Hematopoietic multipotent progenitor cell treated with erythropoietin and hydrocortisone succinate and interleukin-3 and kit ligand, for 4 days (in vitro differentiated cells): ENCODE data around the gene NSD2.
"Not testable (repeated sequence)": the region's sequence is repeated elsewhere in the genome, so short reads cannot be mapped to it uniquely, and the experiment has no call there.

Experiments
- DNase-seq: peaks from one replicate; pipeline ENCODE4 v3.0.0-alpha.2; 2015

The NSD2 gene

GRCh38 chr4:1900624-1901023, 29.4 kb downstream of the NSD2 start:
- DNase-seq = no peak

- no peak for DNase-seq
Observed at GRCh38 chr4:1901127-1901526, 29.9 kb downstream of the NSD2 start.

GRCh38 chr4:1902243-1902642, 31.1 kb downstream of the NSD2 start:
- no peak for DNase-seq

- no peak for DNase-seq
Observed at GRCh38 chr4:1903035-1903434, 31.8 kb downstream of the NSD2 start.

GRCh38 chr4:1904042-1904441, 32.8 kb downstream of the NSD2 start:
- DNase-seq = no peak

- DNase-seq = no peak
Observed at GRCh38 chr4:1907848-1908525, 36.8 kb downstream of the NSD2 start.

GRCh38 chr4:1909696-1910095, 38.5 kb downstream of the NSD2 start:
- not testable (repeated sequence) for DNase-seq

- DNase-seq = peak; percentile 72
Observed at GRCh38 chr4:1910643-1911042, 39.5 kb downstream of the NSD2 start.

- DNase-seq = not testable (repeated sequence)
Observed at GRCh38 chr4:1911316-1911715, 40.1 kb downstream of the NSD2 start.

- DNase-seq = no peak
Observed at GRCh38 chr4:1922821-1923220, 51.6 kb downstream of the NSD2 start.

GRCh38 chr4:1927675-1928074, 56.5 kb downstream of the NSD2 start:
- peak; percentile 15 for DNase-seq

- peak; percentile 78 for DNase-seq
Observed at GRCh38 chr4:1928356-1929239, 57.4 kb downstream of the NSD2 start.

GRCh38 chr4:1932736-1933135, 61.5 kb downstream of the NSD2 start:
- no peak for DNase-seq

- no peak for DNase-seq
Observed at GRCh38 chr4:1933700-1934099, 62.5 kb downstream of the NSD2 start.

GRCh38 chr4:1937550-1937949, 66.4 kb downstream of the NSD2 start:
- DNase-seq = no peak

GRCh38 chr4:1938027-1938426, 66.8 kb downstream of the NSD2 start:
- DNase-seq = no peak

GRCh38 chr4:1939664-1940509, 68.7 kb downstream of the NSD2 start:
- DNase-seq = no peak

- DNase-seq = no peak
Observed at GRCh38 chr4:1940566-1940965, 69.4 kb downstream of the NSD2 start.

- no peak for DNase-seq
Observed at GRCh38 chr4:1943928-1944327, 72.7 kb downstream of the NSD2 start.

- DNase-seq = no peak
Observed at GRCh38 chr4:1945124-1945895, 74.1 kb downstream of the NSD2 start.

GRCh38 chr4:1945912-1946311, 74.7 kb downstream of the NSD2 start:
- no peak for DNase-seq

GRCh38 chr4:1948232-1948631, 77.0 kb downstream of the NSD2 start:
- DNase-seq = no peak
